Measurements from ENCODE around the gene LSAMP. TPM values are rescaled to one million over a fixed set of nuclear protein-coding genes. Genes with fewer than 3 reads are reported as not detected.
"Not testable (repeated sequence)": the region's sequence is repeated elsewhere in the genome, so short reads cannot be mapped to it uniquely, and the experiment has no call there.

LSAMP gene
- total RNA-seq, 1 experiment from 2014 or later, result 0.10 TPM

GRCh38 chr3:116111765-116112164, 333.5 kb downstream of the LSAMP start:
- no peak for DNase-seq (ENCODE audit: low spot score)

GRCh38 chr3:116103868-116104530, 341.3 kb downstream of the LSAMP start:
- DNase-seq (ENCODE audit: low spot score), result no peak

DNA sequence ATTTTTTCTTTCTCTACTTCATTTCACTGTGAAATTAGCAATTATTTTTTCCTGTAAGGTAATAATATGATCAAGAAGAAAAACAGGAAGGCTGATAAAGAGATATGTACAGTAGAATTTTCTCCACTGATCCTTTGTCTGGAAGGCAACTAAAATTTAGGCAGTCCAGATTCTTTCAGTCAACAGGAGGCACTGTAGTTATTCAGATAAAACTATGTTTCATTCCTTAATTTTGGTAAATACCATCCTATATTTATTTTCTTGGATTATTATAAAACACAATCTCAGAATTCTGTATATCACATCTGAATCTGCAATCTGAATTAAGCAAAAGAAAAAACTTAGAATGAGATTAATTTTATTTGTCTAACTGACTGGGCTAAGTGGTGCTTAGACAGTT, 343.2 kb downstream of the LSAMP start:
- DNase-seq (ENCODE audit: low spot score), result no peak

DNA sequence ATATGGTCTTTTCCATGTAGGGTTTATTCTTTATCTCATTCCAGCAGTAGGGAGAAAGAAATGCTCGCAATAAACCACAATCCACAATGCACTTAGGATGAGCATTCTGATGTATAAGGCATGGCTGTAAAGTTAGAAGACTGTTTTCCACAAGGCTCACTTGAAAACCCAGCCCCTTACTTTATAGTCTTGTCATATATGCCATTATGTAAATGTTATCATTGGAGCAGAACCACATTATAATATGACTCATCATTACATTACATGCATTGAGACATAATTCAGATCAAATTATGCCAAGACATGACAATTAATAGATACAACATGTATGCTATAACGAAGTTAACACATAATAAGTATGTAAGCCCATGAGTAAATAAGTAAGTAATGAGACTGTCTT, 348.1 kb downstream of the LSAMP start:
- no peak for DNase-seq (ENCODE audit: low spot score)

- DNase-seq (ENCODE audit: low spot score), result no peak
Measured at GRCh38 chr3:116096631-116097030, 348.7 kb downstream of the LSAMP start.

DNA sequence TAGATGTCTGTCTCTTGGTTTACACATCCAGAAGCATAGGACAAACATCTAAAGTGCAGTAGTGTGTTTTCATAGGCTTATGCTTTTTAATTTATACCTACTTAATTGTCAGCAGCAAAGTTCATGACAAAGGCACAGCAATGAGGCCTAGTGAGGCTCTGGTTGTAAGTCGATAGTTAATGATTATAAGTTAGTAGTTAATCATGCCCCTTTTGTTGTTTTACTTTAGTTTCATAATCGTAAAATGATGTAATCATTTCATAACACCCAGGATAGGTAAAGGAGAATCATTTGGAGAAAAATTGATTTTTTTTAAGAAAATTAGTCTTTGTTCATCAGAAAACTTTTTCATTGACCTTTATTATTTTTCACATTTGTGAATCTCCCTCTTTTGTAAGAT, 351.9 kb downstream of the LSAMP start:
- DNase-seq (ENCODE audit: low spot score), result no peak

GRCh38 chr3:116087426-116087825, 357.9 kb downstream of the LSAMP start:
- no peak for DNase-seq (ENCODE audit: low spot score)

DNA sequence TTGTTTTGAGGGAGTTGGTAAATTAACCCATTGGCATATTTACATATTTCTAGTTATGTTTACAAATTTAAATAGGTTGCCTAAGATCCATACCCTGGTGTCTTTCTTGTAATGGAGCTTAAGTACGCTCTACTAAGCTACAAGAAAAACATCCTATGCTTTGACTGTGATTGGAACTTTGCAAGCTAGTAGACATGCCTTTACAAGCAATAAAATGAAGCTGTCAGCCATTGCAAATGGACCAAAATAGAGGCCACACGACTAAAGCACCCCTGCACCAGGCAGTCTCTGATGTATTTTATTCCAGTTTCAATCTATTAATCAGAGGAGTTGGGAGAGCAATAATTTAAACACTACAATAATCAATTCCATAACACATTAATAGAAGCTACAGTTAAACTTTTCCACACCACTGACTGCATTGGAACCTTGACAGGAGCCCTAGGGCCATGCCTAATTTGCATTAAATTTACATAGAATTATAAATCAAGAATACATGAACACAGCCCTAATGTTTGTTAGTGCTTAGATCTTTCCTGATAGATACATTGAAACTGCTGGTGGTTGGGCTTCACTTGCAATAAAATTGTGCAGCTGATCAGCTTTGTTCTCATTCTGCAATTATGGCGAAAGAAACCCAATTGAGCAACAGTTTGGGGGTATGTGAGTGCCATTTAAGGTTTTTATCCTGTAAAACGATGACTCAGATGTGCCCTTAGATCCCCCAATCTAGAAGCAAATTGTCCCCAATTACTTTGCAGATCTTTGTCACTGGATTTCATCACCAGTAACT, 360.1 kb downstream of the LSAMP start:
- no peak for DNase-seq (ENCODE audit: low spot score)

DNA sequence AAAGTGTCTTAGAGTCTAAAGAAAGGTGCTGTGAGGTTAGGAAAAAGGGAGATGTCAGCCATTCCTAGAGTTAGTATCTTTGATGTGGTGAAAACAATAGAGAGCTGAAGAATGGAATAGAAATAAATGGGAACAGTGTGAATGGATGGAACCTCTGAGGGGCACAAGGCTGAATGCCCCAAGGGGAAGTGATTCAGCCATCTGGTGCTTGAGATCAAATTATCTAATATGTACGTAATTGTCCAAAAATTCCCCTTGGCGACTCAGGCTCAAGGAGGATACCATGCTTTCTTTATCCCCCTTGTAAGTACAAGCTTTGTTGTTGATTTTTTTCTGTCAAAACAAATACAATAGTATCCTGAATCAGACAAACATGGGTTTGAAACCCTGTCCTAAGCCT, 361.6 kb downstream of the LSAMP start:
- DNase-seq (ENCODE audit: low spot score), result peak; percentile 65

DNA sequence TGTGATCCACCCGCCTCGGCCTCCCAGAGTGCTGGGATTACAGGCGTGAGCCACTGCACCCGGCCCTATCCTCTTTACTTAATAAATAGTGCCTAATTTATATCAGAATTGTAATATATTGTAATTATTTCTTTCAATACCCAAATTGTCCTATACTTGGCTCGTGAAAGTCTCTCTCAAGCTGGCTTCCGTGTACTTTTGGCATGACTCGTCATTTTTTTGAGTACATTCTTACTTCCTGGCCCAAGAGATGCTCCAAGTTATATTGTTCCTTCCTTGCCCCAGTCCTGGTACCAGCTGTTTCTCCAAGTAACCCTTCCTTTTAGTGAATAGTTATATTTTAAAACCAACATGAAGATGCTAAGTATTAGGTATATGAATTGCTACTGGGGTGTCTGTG, 366.7 kb downstream of the LSAMP start:
- DNase-seq (ENCODE audit: low spot score), result no peak

DNA sequence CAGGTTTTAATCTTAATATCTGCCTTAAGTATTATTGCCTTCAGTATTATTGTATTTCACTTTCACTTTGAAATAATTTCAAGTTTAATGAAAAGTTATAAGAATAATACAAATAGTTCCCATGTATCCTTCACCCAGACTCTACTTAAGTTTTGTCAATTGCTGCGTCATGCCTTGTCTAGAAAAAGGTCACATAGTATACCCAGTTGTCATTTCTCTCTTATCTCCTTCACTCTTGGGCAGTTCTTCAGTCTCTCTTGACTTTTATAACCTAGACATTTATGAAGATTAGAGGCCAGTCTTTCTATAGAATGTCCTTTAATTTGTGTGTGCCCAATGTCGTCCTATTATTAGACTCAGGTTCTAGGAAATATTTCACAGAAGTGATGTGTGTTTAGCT, 367.7 kb downstream of the LSAMP start:
- no peak for DNase-seq (ENCODE audit: low spot score)

DNA sequence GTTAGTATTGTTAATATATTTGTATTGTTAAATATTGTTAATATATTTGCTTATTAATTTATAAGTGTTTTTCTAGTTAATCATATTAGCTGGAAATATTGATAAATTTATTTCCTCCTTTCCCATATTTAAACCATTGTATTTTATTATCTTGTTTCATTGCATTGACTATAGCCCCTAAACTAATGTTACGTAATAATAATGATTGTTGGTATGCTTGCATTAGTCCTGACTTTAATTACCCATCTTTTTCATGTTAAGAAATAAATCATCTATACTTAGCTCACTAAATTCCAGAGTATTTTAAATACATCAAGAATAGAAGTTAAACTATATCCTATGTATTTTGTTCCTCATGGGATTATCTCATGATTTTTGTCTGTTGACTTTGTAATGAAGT, 368.2 kb downstream of the LSAMP start:
- no peak for DNase-seq (ENCODE audit: low spot score)

GRCh38 chr3:116070516-116071278, 374.6 kb downstream of the LSAMP start:
- DNase-seq (ENCODE audit: low spot score), result not testable (repeated sequence)

- no peak for DNase-seq (ENCODE audit: low spot score)
Measured at GRCh38 chr3:116070061-116070460, 375.2 kb downstream of the LSAMP start.

GRCh38 chr3:116069024-116069423, 376.3 kb downstream of the LSAMP start:
- DNase-seq (ENCODE audit: low spot score), result no peak

- no peak for DNase-seq (ENCODE audit: low spot score)
Measured at GRCh38 chr3:116067326-116067725, 378.0 kb downstream of the LSAMP start.

DNA sequence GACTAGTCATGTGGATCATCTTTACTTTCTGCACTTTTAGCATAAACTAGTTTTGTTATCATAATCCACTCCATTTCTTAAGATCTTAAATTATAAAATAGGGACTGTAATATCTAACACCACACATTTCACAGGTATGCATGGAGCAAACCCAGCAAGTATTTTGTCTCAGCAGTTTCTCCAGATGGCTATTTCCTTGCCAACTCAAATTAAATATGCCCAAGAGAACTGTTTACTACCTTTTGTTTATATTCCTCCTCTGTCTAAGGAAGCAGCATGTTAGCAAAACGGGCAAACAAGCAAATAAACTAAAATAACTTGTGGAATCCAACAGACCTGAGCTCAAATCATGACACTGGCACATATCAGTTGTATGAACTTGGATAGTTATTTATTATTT, 379.8 kb downstream of the LSAMP start:
- DNase-seq (ENCODE audit: low spot score), result no peak

DNA sequence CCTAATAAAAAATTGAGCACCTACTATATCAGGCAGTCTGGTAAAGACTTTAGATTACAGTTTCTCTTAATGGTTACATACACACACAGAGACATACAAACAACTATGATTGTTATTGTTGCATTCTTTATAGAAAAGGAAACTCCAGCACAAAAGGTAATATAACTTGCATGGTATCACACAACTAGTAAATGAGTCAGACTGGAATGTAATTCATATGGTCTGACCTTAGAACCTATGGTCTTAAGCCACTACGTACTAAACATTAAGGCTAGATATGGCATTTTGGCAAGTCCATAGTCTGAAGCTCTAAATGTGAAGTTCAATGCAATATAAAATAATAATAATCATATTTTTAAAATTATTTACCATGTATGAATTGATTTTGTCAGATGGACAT, 380.6 kb downstream of the LSAMP start:
- peak; percentile 48 for DNase-seq (ENCODE audit: low spot score)

DNA sequence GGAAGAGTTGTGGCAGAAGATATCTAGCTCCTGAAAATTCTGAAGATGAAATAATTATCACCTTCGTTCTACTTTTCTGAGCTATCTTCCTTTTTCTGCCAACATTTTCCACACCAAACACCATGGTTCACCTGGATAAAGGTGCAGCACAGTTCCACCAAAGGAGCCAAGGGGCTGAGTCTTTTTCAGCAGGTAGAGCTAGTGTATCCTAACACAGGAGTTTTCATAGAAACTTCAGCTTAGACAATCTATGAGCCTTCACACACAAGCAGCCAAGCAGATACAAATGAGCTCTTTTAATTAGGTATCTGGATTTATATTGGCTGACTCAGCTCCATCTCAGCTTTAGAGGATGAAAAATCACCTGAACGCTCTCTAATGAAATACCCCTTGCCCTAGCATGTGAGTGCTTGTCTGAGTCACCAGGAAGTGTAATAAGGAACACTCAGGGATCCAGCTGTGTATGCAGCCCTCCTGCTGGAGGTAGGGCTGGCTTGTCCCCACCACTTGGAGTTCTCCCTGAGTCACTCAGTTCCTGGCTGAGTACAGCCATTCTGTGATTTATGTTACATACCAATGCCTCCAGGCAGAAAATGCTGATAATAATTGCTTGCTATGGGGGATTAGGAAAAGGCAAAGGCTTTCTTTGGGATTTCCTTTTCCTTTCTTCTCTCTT, 385.7 kb downstream of the LSAMP start:
- peak; percentile 100 for DNase-seq (ENCODE audit: low spot score)

DNA sequence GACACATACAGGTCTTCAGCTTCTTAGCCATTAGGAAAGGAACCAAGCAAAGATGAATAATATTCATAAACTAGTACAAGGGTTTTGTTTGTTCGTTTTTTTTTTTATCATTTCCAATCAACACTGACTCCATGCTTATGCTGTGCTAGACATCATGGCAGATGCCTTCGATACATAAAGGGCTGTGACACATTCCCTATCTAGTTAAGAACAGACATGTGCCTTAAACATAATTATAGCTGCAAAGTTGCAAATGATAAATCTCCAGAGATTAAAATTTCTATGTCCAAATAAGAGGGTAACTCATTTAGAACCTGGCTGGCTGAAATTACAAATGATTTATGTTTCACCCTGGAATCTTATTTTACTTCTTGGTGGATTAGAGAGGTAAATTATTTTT, 386.4 kb downstream of the LSAMP start:
- DNase-seq (ENCODE audit: low spot score), result no peak

DNA sequence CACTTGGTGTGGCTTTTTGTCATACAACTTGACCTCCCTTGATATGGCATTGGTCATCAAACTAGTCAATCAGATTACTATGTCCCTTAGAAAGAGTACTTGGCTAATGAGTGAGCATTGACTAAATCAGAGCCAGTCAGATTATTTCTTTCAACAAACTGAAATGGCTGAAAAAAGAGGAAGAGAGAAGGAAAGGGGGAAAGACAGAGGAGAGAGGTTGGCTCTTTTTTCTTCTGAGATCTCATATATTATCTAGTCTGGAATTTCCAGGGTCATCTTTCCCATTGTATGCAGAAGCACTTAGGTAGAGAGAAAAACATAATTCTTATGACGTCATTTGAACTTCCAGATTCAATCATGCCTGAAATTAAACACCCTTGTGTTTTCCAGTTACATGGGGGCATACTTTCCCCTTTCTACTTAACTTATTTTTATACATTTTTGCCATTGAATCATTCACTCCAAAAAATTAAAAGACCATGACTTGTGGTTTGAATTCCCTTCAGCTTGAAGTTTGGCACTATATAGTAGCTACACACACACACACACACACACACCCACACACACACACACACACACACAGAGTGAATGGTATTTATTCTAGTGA, 387.8 kb downstream of the LSAMP start:
- DNase-seq (ENCODE audit: low spot score), result no peak

- DNase-seq (ENCODE audit: low spot score), result no peak
Measured at GRCh38 chr3:116056280-116056679, 389.0 kb downstream of the LSAMP start.

All from A172 (cell line).